K562 (cell line): ENCODE measurements around the gene JRKL.
"Not testable (repeated sequence)": the region's sequence is repeated elsewhere in the genome, so short reads cannot be mapped to it uniquely, and the experiment has no call there.

Source experiments
- ATF7 ChIP-seq: fragments of 450-650 bp; IDR thresholded peaks from 2 replicates; pipeline ENCODE4 v1.7.1; 2014; ENCODE audit warnings: mild to moderate bottlenecking, moderate library complexity
- ELF1 ChIP-seq: fragments of 200-800 bp; sonication (Bioruptor generic); IDR thresholded peaks from 2 replicates; pipeline ENCODE4 v1.6.1; 2016; ENCODE audit warnings: missing genetic modification characterization, missing compliant biosample characterization
- POLR2AphosphoS2 ChIP-seq: IDR thresholded peaks from 2 replicates; pipeline ENCODE4 v1.6.1; 2012; ENCODE audit warnings: low read length, improper control_type of control experiment
- TAF1 ChIP-seq: IDR thresholded peaks from 2 replicates; pipeline ENCODE4 v1.6.1; 2011; ENCODE audit warnings: mild to moderate bottlenecking, low read length, moderate library complexity; ENCODE audit not compliant: insufficient read depth, control insufficient read depth, severe bottlenecking; ENCODE audit errors: extremely low read depth
- ZBTB7A ChIP-seq: IDR thresholded peaks from 2 replicates; pipeline ENCODE4 v1.6.1; 2011; ENCODE audit warnings: low read depth, mild to moderate bottlenecking, low read length, moderate library complexity, borderline replicate concordance; ENCODE audit not compliant: control insufficient read depth
- TF ChIP-seq, protein P1 (sequence below): sonication (generic); formaldehyde crosslinking; IDR thresholded peaks from 2 replicates; pipeline ENCODE4 v1.8.1; 2022; ENCODE audit warnings: missing genetic modification reagents
- TF ChIP-seq, protein P2 (sequence below), 2 experiments: fragments of 450-650 bp; IDR thresholded peaks; 2 replicates each; pipeline ENCODE4 v1.6.1; 2016; ENCODE audit warnings: mild to moderate bottlenecking in 2 of 2, borderline replicate concordance in 1 of 2, low read depth in 1 of 2, moderate library complexity in 1 of 2
- TF ChIP-seq, protein P3 (sequence below): fragments of 200-600 bp; sonication (generic); IDR thresholded peaks from one replicate; pipeline ENCODE4 v1.6.1; 2012; ENCODE audit warnings: mild to moderate bottlenecking, low read depth, low read length, inconsistent platforms

DNA sequence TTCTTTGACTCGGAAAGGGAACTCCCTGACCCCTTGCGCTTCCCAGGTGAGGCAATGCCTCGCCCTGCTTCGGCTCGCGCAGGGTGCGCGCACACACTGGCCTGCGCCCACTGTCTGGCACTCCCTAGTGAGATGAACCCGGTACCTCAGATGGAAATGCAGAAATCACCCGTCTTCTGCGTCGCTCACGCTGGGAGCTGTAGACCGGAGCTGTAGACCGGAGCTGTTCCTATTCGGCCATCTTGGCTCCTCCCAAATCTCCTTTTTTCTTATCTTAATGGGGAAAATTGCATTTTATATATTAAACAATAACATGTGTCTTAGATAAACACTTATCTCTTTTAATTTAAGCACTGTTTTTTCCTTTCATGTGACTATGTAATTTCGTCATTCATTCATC lies 21.6 kb downstream of the JRKL start:
- TF ChIP-seq, protein P1, sequence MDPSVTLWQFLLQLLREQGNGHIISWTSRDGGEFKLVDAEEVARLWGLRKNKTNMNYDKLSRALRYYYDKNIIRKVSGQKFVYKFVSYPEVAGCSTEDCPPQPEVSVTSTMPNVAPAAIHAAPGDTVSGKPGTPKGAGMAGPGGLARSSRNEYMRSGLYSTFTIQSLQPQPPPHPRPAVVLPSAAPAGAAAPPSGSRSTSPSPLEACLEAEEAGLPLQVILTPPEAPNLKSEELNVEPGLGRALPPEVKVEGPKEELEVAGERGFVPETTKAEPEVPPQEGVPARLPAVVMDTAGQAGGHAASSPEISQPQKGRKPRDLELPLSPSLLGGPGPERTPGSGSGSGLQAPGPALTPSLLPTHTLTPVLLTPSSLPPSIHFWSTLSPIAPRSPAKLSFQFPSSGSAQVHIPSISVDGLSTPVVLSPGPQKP (CRISPR knock-in tag), result not testable (repeated sequence)
- TF ChIP-seq POLR2AphosphoS2; ELF1 (tag); TAF1; ATF7; ZBTB7A: not testable (repeated sequence)
- TF ChIP-seq, protein P2, sequence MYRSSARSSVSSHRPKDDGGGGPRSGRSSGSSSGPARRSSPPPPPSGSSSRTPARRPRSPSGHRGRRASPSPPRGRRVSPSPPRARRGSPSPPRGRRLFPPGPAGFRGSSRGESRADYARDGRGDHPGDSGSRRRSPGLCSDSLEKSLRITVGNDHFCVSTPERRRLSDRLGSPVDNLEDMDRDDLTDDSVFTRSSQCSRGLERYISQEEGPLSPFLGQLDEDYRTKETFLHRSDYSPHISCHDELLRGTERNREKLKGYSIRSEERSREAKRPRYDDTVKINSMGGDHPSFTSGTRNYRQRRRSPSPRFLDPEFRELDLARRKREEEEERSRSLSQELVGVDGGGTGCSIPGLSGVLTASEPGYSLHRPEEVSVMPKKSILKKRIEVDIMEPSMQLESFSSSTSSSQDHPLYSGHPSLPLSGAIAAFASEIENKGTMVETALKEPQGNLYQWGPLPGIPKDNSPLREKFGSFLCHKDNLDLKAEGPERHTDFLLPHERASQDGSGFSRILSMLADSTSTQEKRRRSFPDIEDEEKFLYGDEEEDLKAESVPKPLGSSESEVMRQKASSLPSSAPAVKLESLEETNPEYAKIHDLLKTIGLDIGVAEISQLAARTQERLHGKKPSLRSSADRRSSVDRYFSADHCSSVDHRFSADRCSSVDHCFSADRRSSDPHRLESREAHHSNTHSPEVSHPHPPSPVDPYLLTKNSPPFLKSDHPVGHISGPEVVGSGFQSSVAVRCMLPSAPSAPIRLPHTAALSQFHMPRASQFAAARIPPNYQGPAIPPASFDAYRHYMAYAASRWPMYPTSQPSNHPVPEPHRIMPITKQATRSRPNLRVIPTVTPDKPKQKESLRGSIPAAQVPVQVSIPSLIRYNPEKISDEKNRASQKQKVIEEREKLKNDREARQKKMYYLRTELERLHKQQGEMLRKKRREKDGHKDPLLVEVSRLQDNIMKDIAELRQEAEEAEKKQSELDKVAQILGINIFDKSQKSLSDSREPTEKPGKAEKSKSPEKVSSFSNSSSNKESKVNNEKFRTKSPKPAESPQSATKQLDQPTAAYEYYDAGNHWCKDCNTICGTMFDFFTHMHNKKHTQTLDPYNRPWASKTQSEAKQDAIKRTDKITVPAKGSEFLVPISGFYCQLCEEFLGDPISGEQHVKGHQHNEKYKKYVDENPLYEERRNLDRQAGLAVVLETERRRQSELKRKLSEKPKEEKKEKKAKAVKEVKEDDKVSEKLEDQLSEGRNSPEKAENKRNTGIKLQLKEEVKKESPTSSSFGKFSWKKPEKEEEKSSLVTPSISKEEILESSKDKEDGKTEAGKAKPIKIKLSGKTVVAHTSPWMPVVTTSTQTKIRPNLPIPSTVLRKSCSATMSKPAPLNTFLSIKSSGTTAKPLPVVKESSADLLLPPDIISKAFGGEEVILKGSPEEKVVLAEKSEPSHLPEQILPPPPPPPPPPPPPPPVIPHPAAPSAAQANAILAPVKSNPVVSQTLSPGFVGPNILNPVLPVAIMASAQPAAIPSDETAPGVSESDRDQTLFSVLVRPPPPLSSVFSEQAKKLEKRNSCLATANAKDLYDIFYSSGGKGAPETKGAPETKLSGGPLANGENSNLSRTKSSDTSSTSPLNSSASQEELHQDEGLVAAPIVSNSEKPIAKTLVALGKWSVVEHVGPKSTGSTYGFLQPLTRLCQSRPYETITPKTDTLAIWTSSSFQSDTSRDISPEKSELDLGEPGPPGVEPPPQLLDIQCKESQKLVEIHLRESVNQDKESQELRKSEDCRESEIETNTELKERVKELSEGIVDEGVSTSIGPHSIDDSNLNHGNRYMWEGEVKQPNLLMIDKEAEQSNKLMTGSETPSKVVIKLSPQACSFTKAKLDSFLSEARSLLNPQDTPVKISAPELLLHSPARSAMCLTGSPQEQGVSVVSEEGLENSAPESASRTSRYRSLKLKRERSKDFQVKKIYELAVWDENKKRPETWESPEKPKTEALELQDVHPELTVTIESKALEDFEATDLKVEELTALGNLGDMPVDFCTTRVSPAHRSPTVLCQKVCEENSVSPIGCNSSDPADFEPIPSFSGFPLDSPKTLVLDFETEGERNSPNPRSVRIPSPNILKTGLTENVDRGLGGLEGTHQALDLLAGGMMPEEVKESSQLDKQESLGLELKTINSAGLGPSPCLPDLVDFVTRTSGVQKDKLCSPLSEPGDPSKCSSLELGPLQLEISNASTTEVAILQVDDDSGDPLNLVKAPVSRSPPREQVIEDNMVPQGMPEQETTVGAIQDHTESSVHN (IDR thresholded peaks at IDR 0.05; ENCODE audit: borderline replicate concordance in 1 of 2, low read depth in 1 of 2), result not testable (repeated sequence)
- TF ChIP-seq, protein P3, sequence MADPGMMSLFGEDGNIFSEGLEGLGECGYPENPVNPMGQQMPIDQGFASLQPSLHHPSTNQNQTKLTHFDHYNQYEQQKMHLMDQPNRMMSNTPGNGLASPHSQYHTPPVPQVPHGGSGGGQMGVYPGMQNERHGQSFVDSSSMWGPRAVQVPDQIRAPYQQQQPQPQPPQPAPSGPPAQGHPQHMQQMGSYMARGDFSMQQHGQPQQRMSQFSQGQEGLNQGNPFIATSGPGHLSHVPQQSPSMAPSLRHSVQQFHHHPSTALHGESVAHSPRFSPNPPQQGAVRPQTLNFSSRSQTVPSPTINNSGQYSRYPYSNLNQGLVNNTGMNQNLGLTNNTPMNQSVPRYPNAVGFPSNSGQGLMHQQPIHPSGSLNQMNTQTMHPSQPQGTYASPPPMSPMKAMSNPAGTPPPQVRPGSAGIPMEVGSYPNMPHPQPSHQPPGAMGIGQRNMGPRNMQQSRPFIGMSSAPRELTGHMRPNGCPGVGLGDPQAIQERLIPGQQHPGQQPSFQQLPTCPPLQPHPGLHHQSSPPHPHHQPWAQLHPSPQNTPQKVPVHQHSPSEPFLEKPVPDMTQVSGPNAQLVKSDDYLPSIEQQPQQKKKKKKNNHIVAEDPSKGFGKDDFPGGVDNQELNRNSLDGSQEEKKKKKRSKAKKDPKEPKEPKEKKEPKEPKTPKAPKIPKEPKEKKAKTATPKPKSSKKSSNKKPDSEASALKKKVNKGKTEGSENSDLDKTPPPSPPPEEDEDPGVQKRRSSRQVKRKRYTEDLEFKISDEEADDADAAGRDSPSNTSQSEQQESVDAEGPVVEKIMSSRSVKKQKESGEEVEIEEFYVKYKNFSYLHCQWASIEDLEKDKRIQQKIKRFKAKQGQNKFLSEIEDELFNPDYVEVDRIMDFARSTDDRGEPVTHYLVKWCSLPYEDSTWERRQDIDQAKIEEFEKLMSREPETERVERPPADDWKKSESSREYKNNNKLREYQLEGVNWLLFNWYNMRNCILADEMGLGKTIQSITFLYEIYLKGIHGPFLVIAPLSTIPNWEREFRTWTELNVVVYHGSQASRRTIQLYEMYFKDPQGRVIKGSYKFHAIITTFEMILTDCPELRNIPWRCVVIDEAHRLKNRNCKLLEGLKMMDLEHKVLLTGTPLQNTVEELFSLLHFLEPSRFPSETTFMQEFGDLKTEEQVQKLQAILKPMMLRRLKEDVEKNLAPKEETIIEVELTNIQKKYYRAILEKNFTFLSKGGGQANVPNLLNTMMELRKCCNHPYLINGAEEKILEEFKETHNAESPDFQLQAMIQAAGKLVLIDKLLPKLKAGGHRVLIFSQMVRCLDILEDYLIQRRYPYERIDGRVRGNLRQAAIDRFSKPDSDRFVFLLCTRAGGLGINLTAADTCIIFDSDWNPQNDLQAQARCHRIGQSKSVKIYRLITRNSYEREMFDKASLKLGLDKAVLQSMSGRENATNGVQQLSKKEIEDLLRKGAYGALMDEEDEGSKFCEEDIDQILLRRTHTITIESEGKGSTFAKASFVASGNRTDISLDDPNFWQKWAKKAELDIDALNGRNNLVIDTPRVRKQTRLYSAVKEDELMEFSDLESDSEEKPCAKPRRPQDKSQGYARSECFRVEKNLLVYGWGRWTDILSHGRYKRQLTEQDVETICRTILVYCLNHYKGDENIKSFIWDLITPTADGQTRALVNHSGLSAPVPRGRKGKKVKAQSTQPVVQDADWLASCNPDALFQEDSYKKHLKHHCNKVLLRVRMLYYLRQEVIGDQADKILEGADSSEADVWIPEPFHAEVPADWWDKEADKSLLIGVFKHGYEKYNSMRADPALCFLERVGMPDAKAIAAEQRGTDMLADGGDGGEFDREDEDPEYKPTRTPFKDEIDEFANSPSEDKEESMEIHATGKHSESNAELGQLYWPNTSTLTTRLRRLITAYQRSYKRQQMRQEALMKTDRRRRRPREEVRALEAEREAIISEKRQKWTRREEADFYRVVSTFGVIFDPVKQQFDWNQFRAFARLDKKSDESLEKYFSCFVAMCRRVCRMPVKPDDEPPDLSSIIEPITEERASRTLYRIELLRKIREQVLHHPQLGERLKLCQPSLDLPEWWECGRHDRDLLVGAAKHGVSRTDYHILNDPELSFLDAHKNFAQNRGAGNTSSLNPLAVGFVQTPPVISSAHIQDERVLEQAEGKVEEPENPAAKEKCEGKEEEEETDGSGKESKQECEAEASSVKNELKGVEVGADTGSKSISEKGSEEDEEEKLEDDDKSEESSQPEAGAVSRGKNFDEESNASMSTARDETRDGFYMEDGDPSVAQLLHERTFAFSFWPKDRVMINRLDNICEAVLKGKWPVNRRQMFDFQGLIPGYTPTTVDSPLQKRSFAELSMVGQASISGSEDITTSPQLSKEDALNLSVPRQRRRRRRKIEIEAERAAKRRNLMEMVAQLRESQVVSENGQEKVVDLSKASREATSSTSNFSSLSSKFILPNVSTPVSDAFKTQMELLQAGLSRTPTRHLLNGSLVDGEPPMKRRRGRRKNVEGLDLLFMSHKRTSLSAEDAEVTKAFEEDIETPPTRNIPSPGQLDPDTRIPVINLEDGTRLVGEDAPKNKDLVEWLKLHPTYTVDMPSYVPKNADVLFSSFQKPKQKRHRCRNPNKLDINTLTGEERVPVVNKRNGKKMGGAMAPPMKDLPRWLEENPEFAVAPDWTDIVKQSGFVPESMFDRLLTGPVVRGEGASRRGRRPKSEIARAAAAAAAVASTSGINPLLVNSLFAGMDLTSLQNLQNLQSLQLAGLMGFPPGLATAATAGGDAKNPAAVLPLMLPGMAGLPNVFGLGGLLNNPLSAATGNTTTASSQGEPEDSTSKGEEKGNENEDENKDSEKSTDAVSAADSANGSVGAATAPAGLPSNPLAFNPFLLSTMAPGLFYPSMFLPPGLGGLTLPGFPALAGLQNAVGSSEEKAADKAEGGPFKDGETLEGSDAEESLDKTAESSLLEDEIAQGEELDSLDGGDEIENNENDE, result not testable (repeated sequence)
